Heart right ventricle (tissue), 16 donors: ENCODE measurements around the gene SPSB1. TPM values are rescaled to one million over a fixed set of nuclear protein-coding genes. Genes with fewer than 3 reads are reported as not detected.

Source experiments
- ATAC-seq, 8 donors: fragments of 200-7000 bp; cut with Tn5 transposase; one replicate each; pipeline ENCODE4 v1.9.1; 2020; ENCODE audit warnings: mild to moderate bottlenecking in 8 of 8, moderate library complexity in 8 of 8, moderate number of reproducible peaks in 1 of 8
- DNase-seq, 2 donors: peaks; one replicate each; pipeline ENCODE4 v3.0.0-alpha.2; 2020
- H3K27ac ChIP-seq, 10 donors: fragments of 200-600 bp; sonication (generic) in 2 of 10; one replicate each; pipeline versions ENCODE4 v1.5.0 to v1.8.0; 2020 to 2022; ENCODE audit warnings: mild to moderate bottlenecking in 3 of 10
- H3K27me3 ChIP-seq, 7 donors: fragments of 200-600 bp; one replicate each; pipeline ENCODE4 v1.8.0; 2021 to 2022; ENCODE audit warnings: mild to moderate bottlenecking in 2 of 7
- H3K36me3 ChIP-seq, 9 donors: fragments of 200-600 bp; sonication (generic) in 1 of 9; one replicate each; pipeline versions ENCODE4 v1.5.0 to v1.8.0; 2020 to 2022; ENCODE audit warnings: mild to moderate bottlenecking in 2 of 9
- H3K4me1 ChIP-seq, 9 donors: fragments of 200-600 bp; sonication (generic) in 1 of 9; one replicate each; pipeline versions ENCODE4 v1.5.0 to v1.8.0; 2020 to 2022; ENCODE audit warnings: mild to moderate bottlenecking in 4 of 9
- H3K4me3 ChIP-seq, 10 donors: fragments of 200-600 bp; sonication (generic) in 2 of 10; one replicate each; pipeline versions ENCODE4 v1.5.0 to v1.8.0; 2020 to 2022; ENCODE audit warnings: mild to moderate bottlenecking in 7 of 10, moderate library complexity in 2 of 10
- H3K9me3 ChIP-seq, 11 donors: fragments of 200-600 bp in 10 of 11; sonication (generic) in 2 of 11; one replicate each; pipeline versions ENCODE4 v1.5.0 to v1.8.0; 2013 to 2022; ENCODE audit warnings: mild to moderate bottlenecking in 2 of 11, control low read depth in 1 of 11, moderate library complexity in 1 of 11
- CTCF ChIP-seq, 9 donors: fragments of 200-600 bp; sonication (generic) in 2 of 9; IDR thresholded peaks; one replicate each; pipeline versions ENCODE4 v1.5.0 to v1.8.0; 2021 to 2022; ENCODE audit warnings: antibody characterized with exemption in 9 of 9, mild to moderate bottlenecking in 5 of 9, moderate library complexity in 1 of 9
- WGBS, 2 donors: extraction: QIAGEN DNeasy Blood & Tissue Kit; methylation state at CpG; one replicate each; pipeline ENCODE4 v1.1.7; 2013; ENCODE audit warnings: inconsistent platforms in 1 of 2; 5-methylcytosine and 5-hydroxymethylcytosine counted together
- intact Hi-C, 10 donors: fragments of 100-400 bp; cut with DNase I; formaldehyde crosslinking; loops; one replicate each; pipeline versions ENCODE4 v1.11.1 to v1.14.2; 2022
- polyA plus RNA-seq, 2 donors: library from polyadenylated mRNA; stranded (reverse); fragments of 200-250 nt; gene quantifications; one replicate each; pipeline ENCODE4 v1.2.3, GENCODE V29; 2013
- total RNA-seq, 10 donors: library from RNA; stranded (reverse); fragmentation: NEBNext Ultra II Directional in 3 of 10; extraction: Animal tissue kit (Norgen Biotek cat#: 25700) in 3 of 10; gene quantifications; one replicate each; pipeline versions ENCODE4 v1.2.1 to v1.2.4, GENCODE V29; 2021 to 2023
- donor health status: Arrhythmogenic right ventricular cardiomyopathy.
- donor health status: ischemic (EF 13 %, LVEDD 7.1; RV severe dilation, severe dysfunction).
- donor health status: healthy with polysubstance abuse.
- donor health status: DM: no; HTN: yes; CAD: no.
- donor health status: DM: no; HTN: no; CAD: no.
- donor health status: ischemic (EF 25% LVEDD 6.9; RV normal size, moderate dysfunction).
- donor health status: ischemic (EF 25% LVEDD 5.7; RV mildly dilated, moderate dysfunction).
- donor health status: healthy.
- donor health status: DM: yes; HTN: yes; CAD: no.
- donor health status: Ischemic cardiomyopathy.
- donor health status: ischemic (EF 35%, LVEDD 5.7; RV mildly dilated, moderate dysfunction).
- donor health status: nonischemic (EF 11% LVEDD 7.7; RV severe dilation, severe dysfunction).
- donor health status: DM: yes; HTN: yes; CAD: no.
- donor health status: PGD.
- donor health status: ischemic (EF 29% LVEDD 5.4; RV normal size, mild dysfunction).
- donor health status: nonischemic (EF 23%, LVEDD 6.1; RV moderate dilation, normal function).

Gene SPSB1
- total and polyA plus RNA-seq, 12 donors: 5.5 to 16.5 (median 8.8) TPM

- no peak for TF ChIP-seq CTCF (IDR thresholded peaks at IDR 0.05)
- intact Hi-C loops: loop anchor here in 1 of 10 donors (5.0 kb wide), 1 partner anchor 35 kb away; no protein-coding TSS in a partner anchor
- H3K4me3 ChIP-seq: no peak overlapping the region
- H3K4me1 ChIP-seq: peaks cover 0 to 10% (median under 1%) of the 10 kb centered on the region in 9 donors
- DNase-seq (no peak), ATAC-seq (no peak)
- 85 to 87% methylated on average over 12 of the region's 12 CpGs for WGBS, 2 donors
- H3K9me3 ChIP-seq: no peaks in the 10 kb centered on the region
- no peaks in the 10 kb centered on the region for H3K27me3 ChIP-seq
- H3K36me3 ChIP-seq: no peaks in the 10 kb centered on the region
- no peak overlapping the region for H3K27ac ChIP-seq
Measured at GRCh38 chr1:9332513-9333143, 39.9 kb downstream of the SPSB1 start.

GRCh38 chr1:9338397-9339246 is 45.9 kb downstream of the SPSB1 start:
- no peak overlapping the region for H3K4me3 ChIP-seq
- no peak for TF ChIP-seq CTCF (IDR thresholded peaks at IDR 0.05)
- peak; percentile 33 to 39 for DNase-seq
- intact Hi-C loops: loop anchor here in 1 of 10 donors (2.0 kb wide), 1 partner anchor 20 kb away; no protein-coding TSS in a partner anchor
- no peaks in the 10 kb centered on the region for H3K27me3 ChIP-seq
- peaks cover 12 to 48% (median 35%) of the 10 kb centered on the region in 9 donors for H3K4me1 ChIP-seq
- peaks cover 0 to 6% (median 0%) of the 10 kb centered on the region in 11 donors for H3K9me3 ChIP-seq
- peak overlapping the region in 7 of 10 donors; percentile 14 to 48 (median 40) for H3K27ac ChIP-seq
- 73 to 76% methylated on average over 25 of the region's 25 CpGs for whole genome bisulfite sequencing, 2 donors
- ATAC-seq: peak; percentile 42 to 71 (median 59)
- peaks cover 0 to 5% (median 0%) of the 10 kb centered on the region in 9 donors for H3K36me3 ChIP-seq

- no peaks in the 10 kb centered on the region for H3K27me3 ChIP-seq
- H3K36me3 ChIP-seq: peaks cover 0 to 5% (median 0%) of the 10 kb centered on the region in 9 donors
- TF ChIP-seq CTCF (IDR thresholded peaks at IDR 0.05): no peak
- ATAC-seq (peak in 4 of 8 donors; percentile 8 to 36 (median 19)), DNase-seq (no peak)
- intact Hi-C loops: no loop called here
- no peak overlapping the region for H3K4me3 ChIP-seq
- 72 to 76% methylated on average over 23 to 24 of the region's 24 CpGs for WGBS, 2 donors
- H3K9me3 ChIP-seq: peaks cover 0 to 6% (median 0%) of the 10 kb centered on the region in 11 donors
- H3K27ac ChIP-seq: peak overlapping the region in 2 of 10 donors; percentile 15 to 16
- H3K4me1 ChIP-seq: peaks cover 12 to 62% (median 46%) of the 10 kb centered on the region in 9 donors
Measured at GRCh38 chr1:9340172-9340854, 47.6 kb downstream of the SPSB1 start.

- 82 to 86% methylated on average over 7 of the region's 7 CpGs for WGBS, 2 donors
- H3K27ac ChIP-seq: peak overlapping the region in 3 of 10 donors; percentile 16 to 33 (median 19)
- DNase-seq (no peak), ATAC-seq (no peak)
- no peaks in the 10 kb centered on the region for H3K27me3 ChIP-seq
- intact Hi-C loops: no loop called here
- peaks cover 12 to 63% (median 46%) of the 10 kb centered on the region in 9 donors for H3K4me1 ChIP-seq
- TF ChIP-seq CTCF (IDR thresholded peaks at IDR 0.05): no peak
- H3K4me3 ChIP-seq: no peak overlapping the region
- H3K9me3 ChIP-seq: peaks cover 0 to 6% (median 0%) of the 10 kb centered on the region in 11 donors
- H3K36me3 ChIP-seq: peaks cover 0 to 5% (median 0%) of the 10 kb centered on the region in 9 donors
Measured at GRCh38 chr1:9340864-9341263, 48.2 kb downstream of the SPSB1 start.
